Measurements from ENCODE around the gene ATP8B1. TPM values are rescaled to one million over a fixed set of nuclear protein-coding genes. Genes with fewer than 3 reads are reported as not detected.

Gene ATP8B1
- total RNA-seq, 2 donors from 2014 or later = 263 to 359 TPM

DNA sequence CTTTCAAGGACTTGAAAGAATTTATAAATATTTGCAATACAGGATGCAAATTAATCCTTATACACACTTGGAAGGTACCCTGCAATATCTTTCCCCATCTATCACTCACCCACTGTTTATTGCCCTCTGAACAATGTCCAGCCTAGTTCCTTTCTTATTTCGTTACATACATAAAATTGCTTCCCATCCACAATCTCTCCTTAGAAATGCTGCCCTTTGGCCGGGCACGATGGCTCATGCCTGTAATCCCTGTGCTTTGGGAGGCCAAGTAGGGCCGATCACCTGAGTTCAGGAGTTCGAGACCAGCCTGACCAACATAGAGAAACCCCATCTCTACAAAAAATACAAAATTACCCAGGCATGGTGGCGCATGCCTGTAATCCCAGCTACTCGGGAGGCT lies 41.2 kb upstream of the ATP8B1 start:
- DNase-seq = peak; percentile 28
- Histone ChIP-seq H3K4me3 (no peak overlapping the region), H3K4me1 (no peaks in the 10 kb centered on the region), H3K27ac (no peak overlapping the region), H3K27me3 (no peaks in the 10 kb centered on the region), H3K9ac (ENCODE audit: low read depth in 2 of 2, low read length in 2 of 2) (no peak overlapping the region), H3K36me3 (no peaks in the 10 kb centered on the region), H3K9me3 (no peaks in the 10 kb centered on the region)
- TF ChIP-seq, protein P1, sequence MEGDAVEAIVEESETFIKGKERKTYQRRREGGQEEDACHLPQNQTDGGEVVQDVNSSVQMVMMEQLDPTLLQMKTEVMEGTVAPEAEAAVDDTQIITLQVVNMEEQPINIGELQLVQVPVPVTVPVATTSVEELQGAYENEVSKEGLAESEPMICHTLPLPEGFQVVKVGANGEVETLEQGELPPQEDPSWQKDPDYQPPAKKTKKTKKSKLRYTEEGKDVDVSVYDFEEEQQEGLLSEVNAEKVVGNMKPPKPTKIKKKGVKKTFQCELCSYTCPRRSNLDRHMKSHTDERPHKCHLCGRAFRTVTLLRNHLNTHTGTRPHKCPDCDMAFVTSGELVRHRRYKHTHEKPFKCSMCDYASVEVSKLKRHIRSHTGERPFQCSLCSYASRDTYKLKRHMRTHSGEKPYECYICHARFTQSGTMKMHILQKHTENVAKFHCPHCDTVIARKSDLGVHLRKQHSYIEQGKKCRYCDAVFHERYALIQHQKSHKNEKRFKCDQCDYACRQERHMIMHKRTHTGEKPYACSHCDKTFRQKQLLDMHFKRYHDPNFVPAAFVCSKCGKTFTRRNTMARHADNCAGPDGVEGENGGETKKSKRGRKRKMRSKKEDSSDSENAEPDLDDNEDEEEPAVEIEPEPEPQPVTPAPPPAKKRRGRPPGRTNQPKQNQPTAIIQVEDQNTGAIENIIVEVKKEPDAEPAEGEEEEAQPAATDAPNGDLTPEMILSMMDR (IDR thresholded peaks at IDR 0.05) = no peak
- intact Hi-C loops (cut with DNase I) = no loop called here

DNA sequence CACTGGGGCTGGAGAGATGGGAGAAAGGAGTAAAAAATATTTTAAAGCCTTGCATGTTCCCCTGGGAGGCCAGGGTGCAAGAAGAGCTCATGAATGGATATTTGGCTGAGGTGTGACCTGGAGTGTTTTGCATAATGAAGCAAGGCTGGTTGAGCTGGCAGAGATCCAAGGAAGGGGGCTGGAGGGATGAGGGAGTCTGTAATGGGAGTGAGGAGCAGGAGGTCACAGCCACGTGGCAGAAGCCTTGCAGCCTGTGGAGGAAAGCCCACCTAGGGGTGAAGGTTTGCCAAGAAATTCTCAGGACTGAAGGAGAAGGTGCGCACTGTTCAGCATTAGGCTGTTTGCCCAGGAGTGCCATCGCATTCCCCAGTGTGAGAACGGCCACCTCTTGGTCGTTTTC lies 40.3 kb upstream of the ATP8B1 start:
- Histone ChIP-seq H3K27ac (no peak overlapping the region), H3K36me3 (no peaks in the 10 kb centered on the region), H3K9ac (ENCODE audit: low read depth in 2 of 2, low read length in 2 of 2) (no peak overlapping the region), H3K4me3 (no peak overlapping the region), H3K9me3 (no peaks in the 10 kb centered on the region), H3K4me1 (no peaks in the 10 kb centered on the region), H3K27me3 (no peaks in the 10 kb centered on the region)
- intact Hi-C loops (cut with DNase I) = no loop called here
- TF ChIP-seq, protein P1 (IDR thresholded peaks at IDR 0.05) = no peak
- no peak for DNase-seq

DNA sequence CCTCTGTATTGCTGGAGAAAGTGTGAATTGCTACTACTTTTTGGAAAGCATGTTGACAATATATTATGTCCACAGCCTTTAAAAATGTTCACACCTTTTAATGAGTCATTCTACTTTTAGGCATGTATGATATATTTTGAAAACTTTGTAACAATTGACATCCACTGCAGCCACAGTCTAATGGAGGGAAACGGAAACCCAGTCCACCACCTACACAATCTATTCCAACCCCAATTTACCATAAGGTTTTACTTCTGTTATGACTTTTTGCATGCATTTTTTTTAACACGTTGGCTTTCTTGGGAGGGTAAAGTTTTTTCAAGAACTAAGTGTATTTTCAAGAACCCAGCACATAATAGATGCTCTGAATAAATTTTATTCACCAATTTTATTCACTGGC lies 38.5 kb upstream of the ATP8B1 start:
- Histone ChIP-seq H3K4me1 (no peaks in the 10 kb centered on the region), H3K36me3 (no peaks in the 10 kb centered on the region), H3K4me3 (no peak overlapping the region), H3K27me3 (no peaks in the 10 kb centered on the region), H3K9ac (ENCODE audit: low read depth in 2 of 2, low read length in 2 of 2) (no peak overlapping the region), H3K27ac (no peak overlapping the region), H3K9me3 (no peaks in the 10 kb centered on the region)
- TF ChIP-seq, protein P1 (IDR thresholded peaks at IDR 0.05) = no peak
- no peak for DNase-seq
- intact Hi-C loops (cut with DNase I) = no loop called here

DNA sequence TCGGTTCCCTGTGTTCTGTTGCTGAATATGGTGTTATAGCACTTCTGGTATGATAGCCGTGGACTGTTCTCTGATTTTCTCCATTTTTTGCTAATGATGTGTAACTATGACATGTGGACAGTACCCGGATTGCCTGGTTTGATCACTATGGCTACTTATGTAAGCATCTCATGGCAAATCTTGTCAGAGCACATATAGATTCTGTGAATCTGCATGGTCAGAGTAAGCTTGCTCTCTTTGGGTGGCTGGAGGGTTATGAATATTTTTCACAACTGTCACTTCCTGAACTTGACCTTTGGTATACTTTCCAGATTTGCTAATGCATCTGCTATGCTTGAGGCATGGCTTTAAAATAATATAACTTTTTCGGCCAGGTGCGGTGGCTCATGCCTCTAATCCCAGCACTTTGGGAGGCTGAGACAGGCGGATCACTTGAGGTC lies 36.8 kb upstream of the ATP8B1 start:
- Histone ChIP-seq H3K9ac (ENCODE audit: low read depth in 2 of 2, low read length in 2 of 2) (no peak overlapping the region), H3K4me3 (no peak overlapping the region), H3K27ac (no peak overlapping the region), H3K36me3 (no peaks in the 10 kb centered on the region), H3K4me1 (no peaks in the 10 kb centered on the region), H3K9me3 (no peaks in the 10 kb centered on the region), H3K27me3 (no peaks in the 10 kb centered on the region)
- no peak for DNase-seq
- intact Hi-C loops (cut with DNase I) = no loop called here
- TF ChIP-seq, protein P1 (IDR thresholded peaks at IDR 0.05) = no peak

DNA sequence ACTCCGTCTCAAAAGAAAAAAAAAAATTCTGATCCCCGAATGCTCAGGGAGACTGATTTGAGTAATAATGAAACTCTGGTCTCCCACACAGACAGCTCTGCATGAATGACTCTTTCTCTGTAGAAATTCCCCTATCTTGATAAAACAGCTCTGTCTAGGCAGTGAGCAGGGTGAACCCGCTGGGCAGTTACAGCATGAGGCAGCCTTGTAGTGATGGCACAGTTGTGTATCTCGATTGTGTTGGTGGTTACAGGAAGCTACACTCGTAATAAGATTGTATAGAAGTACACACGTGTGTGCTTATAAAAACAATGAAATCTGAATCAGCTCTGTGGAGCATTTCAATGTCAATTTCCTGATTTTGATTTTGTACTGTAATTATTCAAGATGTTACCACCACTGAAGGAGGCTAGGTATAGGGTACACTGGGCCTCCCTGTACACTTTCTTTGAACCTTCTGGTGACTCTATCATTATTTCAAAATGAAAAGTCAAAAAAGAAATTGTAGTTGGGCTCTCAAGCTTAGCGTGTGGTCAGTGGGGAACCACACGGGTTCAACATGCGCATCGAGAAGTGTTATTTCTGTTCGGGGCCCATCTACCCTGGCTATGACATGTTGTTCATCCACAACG lies 34.9 kb upstream of the ATP8B1 start:
- intact Hi-C loops (cut with DNase I) = no loop called here
- Histone ChIP-seq H3K4me3 (no peak overlapping the region), H3K9me3 (no peaks in the 10 kb centered on the region), H3K27me3 (no peaks in the 10 kb centered on the region), H3K9ac (ENCODE audit: low read depth in 2 of 2, low read length in 2 of 2) (no peak overlapping the region), H3K27ac (no peak overlapping the region), H3K36me3 (no peaks in the 10 kb centered on the region), H3K4me1 (no peaks in the 10 kb centered on the region)
- DNase-seq = no peak
- TF ChIP-seq, protein P1 (IDR thresholded peaks at IDR 0.05) = no peak

Measured in colonic mucosa (tissue), 4 donors.